Airway epithelial cell (primary cell): ENCODE data around the gene PEX12. TPM values are rescaled to one million over a fixed set of nuclear protein-coding genes. Genes with fewer than 3 reads are reported as not detected.

Experiments
- total RNA-seq: library from RNA; depleted of rRNA; stranded (reverse); fragments of >200 nt; gene quantifications from 2 replicates; pipeline ENCODE4 v1.2.3, GENCODE V29; 2015

The PEX12 gene
- 2.6 and 3.7 TPM in 2 replicates for total RNA-seq

DNA sequence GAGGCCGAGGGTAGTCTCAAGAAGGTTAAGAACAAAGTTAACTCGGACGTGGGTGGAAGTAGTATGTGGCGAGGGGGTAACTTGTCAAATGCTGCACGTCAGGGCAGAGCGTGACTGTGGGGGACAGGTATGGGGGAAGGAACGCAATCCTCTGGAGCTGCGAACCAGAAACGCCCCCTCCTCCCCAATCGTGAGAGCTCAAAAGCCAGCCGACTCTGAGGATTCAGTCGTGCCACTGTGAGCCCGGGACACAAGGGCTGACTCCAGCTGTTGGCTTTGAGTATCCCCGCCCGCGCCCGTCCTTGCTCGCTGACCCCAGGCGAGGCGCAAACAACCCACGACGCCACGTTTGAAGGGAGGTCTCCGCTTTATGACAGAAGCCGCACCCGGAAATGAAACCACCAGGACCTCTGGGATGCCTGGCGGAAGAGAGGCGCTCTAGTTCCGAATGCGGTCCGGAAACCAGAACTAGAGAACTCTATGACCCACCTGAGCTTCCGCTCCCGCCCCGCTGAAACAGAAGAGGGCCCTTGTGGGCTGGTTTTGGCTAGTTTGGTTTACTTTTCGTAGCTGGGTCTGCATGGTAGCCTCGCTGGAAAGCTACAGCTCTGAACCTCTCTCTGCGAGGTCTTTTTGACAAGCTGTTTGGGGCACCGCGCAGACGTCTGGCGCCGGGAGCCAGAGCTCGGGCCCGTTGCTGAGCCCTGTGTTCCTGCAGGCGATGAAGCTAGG, at the start of gene PEX12:
Gene PEX12, minus strand, starts transcription at position 375 of the 732 bp plus-strand sequence. CDS start 550 bp downstream, outside the sequence.

DNA sequence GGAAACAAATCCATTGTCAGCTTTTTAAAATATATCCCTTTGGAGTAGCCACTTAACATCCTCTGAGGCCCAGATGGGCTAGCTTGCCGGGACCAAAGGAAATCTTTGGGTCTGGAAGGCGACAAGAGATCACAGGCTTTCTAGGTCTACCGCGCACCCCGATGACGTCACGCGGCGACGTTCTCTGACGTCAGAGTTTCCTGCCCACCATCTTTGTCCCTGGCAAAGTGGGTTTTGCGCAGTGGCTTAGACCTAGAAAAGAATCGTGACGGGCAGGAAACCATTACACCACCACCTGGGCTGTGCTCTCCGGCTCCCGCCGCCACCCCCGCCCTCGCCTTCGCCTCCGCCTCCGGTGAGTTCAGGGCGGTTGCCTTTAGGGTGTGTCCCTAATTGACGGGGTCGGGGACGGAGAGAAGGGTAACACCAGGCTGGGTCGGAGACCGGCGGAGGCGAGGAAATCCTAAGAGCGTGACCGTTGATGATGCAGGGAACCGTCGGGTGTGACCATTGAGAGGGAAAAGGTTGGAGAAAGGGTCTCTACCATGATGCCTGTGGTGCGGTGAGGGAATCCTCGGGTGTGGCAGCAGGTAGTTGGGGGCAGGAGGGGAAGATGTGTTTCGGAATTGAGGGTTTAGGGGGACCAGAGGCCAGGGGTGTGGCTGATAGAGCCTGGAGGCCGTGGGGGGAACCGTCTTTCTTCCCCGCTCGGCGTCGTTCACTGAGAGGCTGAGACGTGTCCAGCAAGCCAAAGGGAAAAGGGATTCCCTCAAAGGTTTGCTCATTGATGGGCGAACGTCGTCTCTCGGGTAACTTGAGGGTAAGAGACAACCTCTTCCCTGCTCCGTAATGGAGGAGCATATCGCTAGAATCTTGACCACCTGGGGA, 8.9 kb upstream of the PEX12 start, which contains the start of gene AP2B1:
Gene AP2B1, plus strand, starts transcription at position 249 of the 888 bp plus-strand sequence. CDS start 6,709 bp downstream, outside the sequence.

DNA sequence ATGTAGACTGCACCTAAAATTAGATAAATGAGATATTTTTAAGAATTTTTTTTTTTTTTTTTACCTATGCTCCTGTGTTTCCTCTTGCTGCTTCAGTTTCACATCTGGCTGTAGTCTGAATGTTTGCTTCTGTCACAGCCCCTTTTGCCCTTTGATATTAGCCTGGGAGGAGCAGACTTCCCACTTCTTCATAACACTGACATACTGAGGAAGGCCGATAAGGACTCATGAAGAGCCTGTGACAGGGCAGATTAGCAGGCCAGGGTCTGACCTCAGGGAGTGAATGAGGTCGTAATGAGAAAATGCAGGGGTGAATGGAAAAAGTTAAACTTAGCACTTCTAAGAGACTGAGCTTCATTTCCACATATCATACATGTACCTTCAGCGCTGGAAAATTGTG, 17.7 kb downstream of the PEX12 start, which contains the start of gene SLFN14:
Gene SLFN14, minus strand, starts transcription at position 117 of the 400 bp plus-strand sequence. CDS start 2,757 bp downstream, outside the sequence.

DNA sequence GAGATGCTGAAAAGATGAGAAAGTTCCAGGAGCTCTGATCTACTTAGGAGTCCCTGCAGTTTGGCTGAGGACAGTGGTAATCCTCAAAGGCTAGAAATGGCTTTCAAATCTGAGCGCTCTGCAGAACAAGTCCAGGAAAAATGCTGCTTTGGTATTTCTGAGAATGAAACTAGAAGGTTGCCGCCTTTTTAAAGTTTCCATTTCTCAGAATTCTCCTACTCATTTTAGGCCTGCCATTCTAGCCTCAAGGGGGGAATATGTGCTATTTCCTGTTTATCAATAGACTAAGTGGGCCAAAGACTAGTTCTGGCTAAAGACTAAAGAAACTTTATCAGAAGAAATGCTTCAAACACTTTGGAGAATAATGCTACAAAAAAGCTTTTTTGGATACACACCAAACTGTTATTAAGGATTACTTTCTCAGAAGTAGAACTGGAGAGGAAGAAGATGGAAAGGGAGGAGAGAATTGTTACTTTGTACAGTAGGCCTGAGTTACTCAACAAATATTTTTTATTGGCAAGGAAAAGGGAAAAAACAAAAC, 40.7 kb downstream of the PEX12 start, which contains the start of gene SLFN12L:
Gene SLFN12L, minus strand, starts transcription at position 78 of the 541 bp plus-strand sequence. CDS start 15,314 bp downstream, outside the sequence.

Other genes starting within 250 kb of the PEX12 start
- gene SLFN11, start 204.9 kb downstream of the PEX12 start, total RNA-seq = 3.6 and 8.8 TPM in 2 replicates
- 6.2 and 7.0 TPM in 2 replicates for gene SLFN12, start 146.1 kb downstream of the PEX12 start, total RNA-seq
- 4.1 and 4.5 TPM in 2 replicates for gene SLFN13, start 129.8 kb downstream of the PEX12 start, total RNA-seq
- gene SLFN12L, start 40.9 kb downstream of the PEX12 start, total RNA-seq = 0.88 TPM in 1 of 2 replicates, not detected in the other
- not detected in 2 replicates for gene SLFN14, start 17.8 kb downstream of the PEX12 start, total RNA-seq
- gene AP2B1, start 8.8 kb upstream of the PEX12 start, total RNA-seq = 81.5 and 117 TPM in 2 replicates
- gene RASL10B, start 153.1 kb upstream of the PEX12 start, total RNA-seq = 0.35 and 0.60 TPM in 2 replicates
- 0.14 TPM in 1 of 2 replicates, not detected in the other for gene GAS2L2, start 174.7 kb upstream of the PEX12 start, total RNA-seq
- gene C17orf50, start 182.3 kb upstream of the PEX12 start, total RNA-seq = not detected in 2 replicates
- gene MMP28, start 217.1 kb upstream of the PEX12 start, total RNA-seq = 47.8 and 64.9 TPM in 2 replicates
- gene TAF15, start 230.9 kb upstream of the PEX12 start, total RNA-seq = 19.7 and 35.0 TPM in 2 replicates